ENCODE data around the gene DNMT3A.

DNA sequence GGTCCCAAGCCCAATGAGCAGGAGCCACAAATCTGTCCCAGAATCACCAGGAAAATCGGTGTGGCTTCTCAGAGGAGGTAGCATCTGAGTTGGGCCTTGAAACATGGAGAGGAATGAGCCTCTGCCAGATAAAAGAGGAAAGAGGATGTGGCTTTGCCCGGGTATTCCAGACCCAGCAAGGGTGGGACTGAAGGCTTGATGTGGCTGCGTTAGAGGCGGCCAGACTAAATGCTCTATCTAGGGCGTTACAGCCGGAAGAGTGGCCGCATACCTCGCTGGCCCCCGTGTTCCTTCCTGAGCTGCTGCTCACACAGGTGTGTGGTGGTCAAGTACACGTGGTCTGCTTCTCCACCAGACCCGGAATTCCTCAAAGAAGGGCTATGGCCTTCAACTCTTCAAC is 139.4 kb downstream of the DNMT3A start:
- TF ChIP-seq, protein P1, sequence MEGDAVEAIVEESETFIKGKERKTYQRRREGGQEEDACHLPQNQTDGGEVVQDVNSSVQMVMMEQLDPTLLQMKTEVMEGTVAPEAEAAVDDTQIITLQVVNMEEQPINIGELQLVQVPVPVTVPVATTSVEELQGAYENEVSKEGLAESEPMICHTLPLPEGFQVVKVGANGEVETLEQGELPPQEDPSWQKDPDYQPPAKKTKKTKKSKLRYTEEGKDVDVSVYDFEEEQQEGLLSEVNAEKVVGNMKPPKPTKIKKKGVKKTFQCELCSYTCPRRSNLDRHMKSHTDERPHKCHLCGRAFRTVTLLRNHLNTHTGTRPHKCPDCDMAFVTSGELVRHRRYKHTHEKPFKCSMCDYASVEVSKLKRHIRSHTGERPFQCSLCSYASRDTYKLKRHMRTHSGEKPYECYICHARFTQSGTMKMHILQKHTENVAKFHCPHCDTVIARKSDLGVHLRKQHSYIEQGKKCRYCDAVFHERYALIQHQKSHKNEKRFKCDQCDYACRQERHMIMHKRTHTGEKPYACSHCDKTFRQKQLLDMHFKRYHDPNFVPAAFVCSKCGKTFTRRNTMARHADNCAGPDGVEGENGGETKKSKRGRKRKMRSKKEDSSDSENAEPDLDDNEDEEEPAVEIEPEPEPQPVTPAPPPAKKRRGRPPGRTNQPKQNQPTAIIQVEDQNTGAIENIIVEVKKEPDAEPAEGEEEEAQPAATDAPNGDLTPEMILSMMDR (IDR thresholded peaks at IDR 0.05; ENCODE audit: insufficient read depth, low read depth, low read length), result no peak
- TF ChIP-seq EZH2 (IDR thresholded peaks at IDR 0.05; ENCODE audit: insufficient read depth, low read length), result no peak
